Keratinocyte (primary cell): ENCODE measurements around the gene SLC35G1.

Experiments
- CTCF ChIP-seq, 3 experiments: IDR thresholded peaks in 1 of 3; conservative IDR thresholded peaks in 1 of 3; optimal IDR thresholded peaks in 1 of 3; 2 replicates in 2 of 3; 3 replicates in 1 of 3; pipeline versions ENCODE3 to v1.5.1; 2011; ENCODE audit warnings: low read length in 3 of 3, mild to moderate bottlenecking in 3 of 3, moderate library complexity in 2 of 3, control low read depth in 1 of 3, inconsistent platforms in 1 of 3; ENCODE audit not compliant: insufficient read depth in 2 of 3; ENCODE audit errors: extremely low read depth in 1 of 3
- EZH2 ChIP-seq: IDR thresholded peaks from one replicate; pipeline ENCODE4 v1.6.1; 2012; ENCODE audit warnings: inconsistent platforms, mild to moderate bottlenecking, low read length, moderate library complexity

DNA sequence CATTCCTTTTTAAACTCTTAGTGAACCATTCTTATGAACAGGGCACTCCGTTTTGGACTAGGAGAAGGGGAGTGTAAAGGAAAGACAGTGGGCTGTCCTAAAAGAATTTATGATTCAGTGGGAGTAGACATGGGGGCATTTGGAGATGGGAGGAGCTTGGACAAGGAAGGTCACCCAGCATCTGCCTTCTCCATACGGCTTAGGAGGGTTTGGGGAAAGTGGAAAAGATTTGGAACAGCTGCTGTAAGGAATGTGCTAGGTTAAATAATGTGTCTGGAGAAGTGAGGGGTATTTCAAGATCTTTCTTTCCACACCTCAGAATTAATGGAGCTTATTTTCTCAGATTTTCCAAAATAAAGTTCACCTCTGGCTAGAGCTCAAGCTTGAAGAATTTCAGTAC lies 24.0 kb downstream of the SLC35G1 start:
- TF ChIP-seq EZH2: no peak
- TF ChIP-seq CTCF (optimal IDR thresholded peaks at IDR 0.05 in 1 of 3, IDR thresholded peaks at IDR 0.05 in 1 of 3, conservative IDR thresholded peaks at IDR 0.05 in 1 of 3; ENCODE audit: extremely low read depth in 1 of 3, insufficient read depth in 2 of 3, low read length in 3 of 3): no peak
